ENCODE results near the gene CYTH1. TPM values are rescaled to one million over a fixed set of nuclear protein-coding genes. Genes with fewer than 3 reads are reported as not detected.

Gene CYTH1, protein sequence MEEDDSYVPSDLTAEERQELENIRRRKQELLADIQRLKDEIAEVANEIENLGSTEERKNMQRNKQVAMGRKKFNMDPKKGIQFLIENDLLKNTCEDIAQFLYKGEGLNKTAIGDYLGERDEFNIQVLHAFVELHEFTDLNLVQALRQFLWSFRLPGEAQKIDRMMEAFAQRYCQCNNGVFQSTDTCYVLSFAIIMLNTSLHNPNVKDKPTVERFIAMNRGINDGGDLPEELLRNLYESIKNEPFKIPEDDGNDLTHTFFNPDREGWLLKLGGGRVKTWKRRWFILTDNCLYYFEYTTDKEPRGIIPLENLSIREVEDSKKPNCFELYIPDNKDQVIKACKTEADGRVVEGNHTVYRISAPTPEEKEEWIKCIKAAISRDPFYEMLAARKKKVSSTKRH
- 73.0 and 88.1 TPM in 2 replicates for total RNA-seq (2014; rRNA removed; shearing (Covaris generic))
- 148 and 156 TPM in 2 replicates for total RNA-seq (2022)
- Bru-seq, nascent RNA, result percentile 92 among the genes with signal in this experiment
- BruChase-seq, experiment 1, labeled RNA remaining after a 6-hour chase, result percentile 93 among the genes with signal in this experiment
- percentile 90 among the genes with signal in this experiment for BruChase-seq, experiment 2, labeled RNA remaining after a 2-hour chase
- long read RNA-seq, full-length matches to known transcripts, result 65 of 110 reads
- long read RNA-seq, partial matches to known transcripts, result 27 of 110 reads
- long read RNA-seq, other reads (novel, unspliced or antisense), result 18 of 110 reads

DNA sequence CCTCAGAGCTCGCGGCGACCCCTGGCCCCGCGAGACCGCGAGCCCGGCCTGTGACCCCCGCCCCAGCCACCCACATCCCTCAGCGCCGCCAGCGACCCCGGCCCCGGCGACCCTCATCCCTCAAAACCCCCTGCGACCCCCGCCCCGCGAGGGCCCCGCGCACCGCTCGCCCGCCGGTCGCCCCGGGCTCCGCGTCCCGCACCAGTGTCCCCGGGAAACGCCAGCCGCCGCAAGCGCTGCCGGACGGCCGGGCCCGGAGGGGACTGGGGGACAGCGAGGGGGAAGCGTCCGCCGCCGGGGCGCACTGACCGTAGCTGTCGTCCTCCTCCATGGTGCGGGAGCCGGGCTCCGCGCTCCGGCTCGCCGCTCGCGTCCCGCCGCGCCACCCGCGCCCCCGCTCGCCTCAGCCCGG, at the start of gene CYTH1:
Gene CYTH1 (minus strand): TSS at position 381 of the 412 bp plus-strand sequence. CDS start 50 bp downstream, at position 331.
- H3K4me1 ChIP-seq (ENCODE audit: insufficient read depth, low read length, poor library complexity, severe bottlenecking), result peaks cover 37% of the 10 kb centered on the region

DNA sequence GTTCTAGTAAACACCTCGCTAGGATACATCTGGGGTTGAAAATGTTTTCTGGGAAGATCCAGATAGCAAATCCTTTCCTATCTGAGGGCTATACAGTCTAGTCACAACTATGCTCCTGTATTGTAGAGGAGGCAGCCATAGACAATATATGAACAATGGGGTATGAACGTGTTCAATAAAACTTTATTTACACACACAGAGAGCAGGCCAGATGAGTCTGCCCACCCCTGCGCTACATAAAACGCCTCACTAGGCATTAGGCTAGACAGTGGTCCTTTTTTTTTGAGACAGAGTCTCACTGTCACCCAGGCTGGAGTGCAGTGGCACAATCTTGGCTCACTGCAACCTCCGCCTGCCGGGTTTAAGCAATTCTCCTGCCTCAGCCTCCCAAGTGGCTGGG, 47.4 kb upstream of the CYTH1 start:
- intact Hi-C loops (cut with micrococcal nuclease; ENCODE audit: unreplicated experiment), result no loop called here
- H4K20me1 ChIP-seq (ENCODE audit: insufficient read depth, low read length), result peaks cover 10% of the 10 kb centered on the region; the same call in 1 of the 2 replicates
- peaks cover 8% of the 10 kb centered on the region; the same call in 1 of the 2 replicates for H3K79me2 ChIP-seq (ENCODE audit: insufficient read depth, low read depth, low read length)
- H3K9me2 ChIP-seq (ENCODE audit: insufficient read depth, low read length), result no peaks in the 10 kb centered on the region
- no peak overlapping the region for H3K4me3 ChIP-seq (ENCODE audit: low read depth, low read length, poor library complexity, severe bottlenecking)
- CTCF ChIA-PET (ENCODE audit: unreplicated experiment), result no interaction called here
- H3K4me2 ChIP-seq (ENCODE audit: low read length), result no peak overlapping the region
- H3K27ac ChIP-seq (ENCODE audit: low read depth, low read length, poor library complexity, severe bottlenecking), result no peak overlapping the region
- H3K36me3 ChIP-seq (ENCODE audit: insufficient read depth, low read length), result peaks cover 98% of the 10 kb centered on the region
- no peaks in the 10 kb centered on the region for H3K9me3 ChIP-seq (ENCODE audit: low read length)
- no peaks in the 10 kb centered on the region for H3K4me1 ChIP-seq (ENCODE audit: insufficient read depth, low read length, poor library complexity, severe bottlenecking)
- TF ChIP-seq EZH2phosphoT487 (IDR thresholded peaks at IDR 0.05; ENCODE audit: borderline replicate concordance, low read depth, low read length), result no peak
- no peak for TF ChIP-seq CTCF (conservative IDR thresholded peaks at IDR 0.05; ENCODE audit: low read length)
- BruUV-seq (replicated peaks), result no TSS peak
- POLR2A ChIA-PET, result no interaction called here
- no peak overlapping the region for H2AFZ ChIP-seq (ENCODE audit: low read length)
- DNase-seq (ENCODE audit: low spot score), result no peak

More for the DNA sequence above, at the start of gene CYTH1:
- intact Hi-C loops (cut with micrococcal nuclease; ENCODE audit: unreplicated experiment), result loop anchor here (2.0 kb wide), 3 partner anchors 59 to 73 kb away; partner anchors contain the start of gene USP36
- Histone ChIP-seq H2AFZ (ENCODE audit: low read length) (peak within 1 kb of the TSS; percentile 61; the same call in 1 of the 2 replicates), H3K4me2 (ENCODE audit: low read length) (peak within 1 kb of the TSS; percentile 83), H3K79me2 (ENCODE audit: insufficient read depth, low read depth, low read length) (peaks cover 50% of the 10 kb centered on the region), H3K36me3 (ENCODE audit: insufficient read depth, low read length) (no peaks in the 10 kb centered on the region), H3K27ac (ENCODE audit: low read depth, low read length, poor library complexity, severe bottlenecking) (peak within 1 kb of the TSS; percentile 85), H3K4me3 (ENCODE audit: low read depth, low read length, poor library complexity, severe bottlenecking) (peak within 1 kb of the TSS; percentile 91), H3K9me3 (ENCODE audit: low read length) (no peaks in the 10 kb centered on the region), H3K9me2 (ENCODE audit: insufficient read depth, low read length) (no peaks in the 10 kb centered on the region), H4K20me1 (ENCODE audit: insufficient read depth, low read length) (no peaks in the 10 kb centered on the region; the same call in 1 of the 2 replicates)
- no peak for DNase-seq (ENCODE audit: low spot score)
- no TSS peak for BruUV-seq (replicated peaks)
- POLR2A ChIA-PET, result no interaction called here
- CTCF ChIA-PET (ENCODE audit: unreplicated experiment), result no interaction called here
- no peak for TF ChIP-seq CTCF (conservative IDR thresholded peaks at IDR 0.05; ENCODE audit: low read length)
- no peak for TF ChIP-seq EZH2phosphoT487 (IDR thresholded peaks at IDR 0.05; ENCODE audit: borderline replicate concordance, low read depth, low read length)

Measured in OCI-LY7 (cell line).